ENCODE measurements around the gene NUDT16L1. TPM values are rescaled to one million over a fixed set of nuclear protein-coding genes. Genes with fewer than 3 reads are reported as not detected.
A peak's percentile ranks its signal among the peaks of the same experiment; 100 is the strongest.

NUDT16L1 gene
- total and polyA plus RNA-seq, 2 of the 13 experiments (the other 11 are each of a cell fraction or from before 2014, with no cell fraction given), result 28.0 to 40.5 TPM

DNA sequence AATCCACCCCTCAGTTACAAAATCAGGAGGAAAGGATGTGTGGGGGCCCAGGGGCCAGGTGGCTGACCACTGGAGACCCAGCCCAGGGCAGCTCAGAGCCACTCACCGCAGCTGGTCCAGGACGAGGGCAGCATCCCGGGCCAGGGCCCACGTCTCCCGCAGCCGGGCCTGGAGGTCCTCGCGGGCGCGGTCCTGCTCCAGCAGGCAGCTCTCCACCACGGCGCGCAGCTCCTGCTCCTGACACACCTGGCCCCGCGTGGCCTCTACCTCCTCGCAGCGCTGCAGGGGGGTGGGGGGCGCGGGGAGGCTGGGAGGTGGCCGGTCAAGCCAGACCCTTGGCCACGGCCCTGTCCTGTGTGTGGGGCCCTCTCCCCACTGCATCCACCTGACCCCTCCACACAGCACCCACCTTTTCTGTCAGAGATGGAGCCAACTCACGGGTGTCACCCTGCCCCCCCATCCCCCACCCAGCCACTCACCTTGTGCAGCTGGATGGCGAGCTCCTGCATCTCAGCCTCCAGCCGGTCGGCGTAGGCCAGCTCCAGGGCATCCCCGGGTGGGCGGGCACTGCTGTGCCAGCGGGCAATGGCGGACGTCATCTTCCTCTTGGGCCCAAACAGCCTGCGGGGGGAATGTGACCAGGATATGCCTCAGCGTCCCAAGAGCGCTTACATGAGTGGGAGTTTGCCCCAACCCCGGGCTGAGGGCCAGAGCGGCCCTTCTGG, 5.1 kb downstream of the NUDT16L1 start:
- Histone ChIP-seq H2AFZ (ENCODE audit: low read length) (no peak overlapping the region), H3K27ac (ENCODE audit: extremely low read length, insufficient read depth, low read length) (no peak overlapping the region), H3K4me2 (ENCODE audit: low read depth, low read length) (no peak overlapping the region), H3K36me3 (replicated peaks in 1 of 2; ENCODE audit: control insufficient read depth in 1 of 2, insufficient read depth in 2 of 2, low read length in 2 of 2) (peaks cover 29 to 55% of the 10 kb centered on the region in 2 experiments), H3K9me3 (ENCODE audit: low read length) (no peaks in the 10 kb centered on the region), H4K20me1 (ENCODE audit: insufficient read depth, low read length) (no peaks in the 10 kb centered on the region), H3K79me2 (ENCODE audit: insufficient read depth, low read length) (peaks cover 3% of the 10 kb centered on the region), H3K27me3 (ENCODE audit: control insufficient read depth in 1 of 2, insufficient read depth in 2 of 2, low read length in 2 of 2) (no peaks in the 10 kb centered on the region), H3K4me3 (replicated peaks in 1 of 3; ENCODE audit: insufficient read depth in 1 of 3, low read depth in 2 of 3, low read length in 3 of 3) (no peak overlapping the region), H3K4me1 (ENCODE audit: insufficient read depth, low read length) (peaks cover 42% of the 10 kb centered on the region), H3K9ac (ENCODE audit: insufficient read depth, low read depth, low read length) (no peak overlapping the region)
- POLR2A ChIA-PET, result interaction anchor here (1.4 kb wide), 1 partner anchor 70 kb away, joined by 3 read pairs; no protein-coding TSS in a partner anchor
- WGBS (ENCODE audit: low lambda C conversion rate), result 100% methylated on average over 2 of the region's 36 CpGs
- no TSS peak for BruUV-seq (replicated peaks)
- intact Hi-C loops (cut with micrococcal nuclease; ENCODE audit: unreplicated experiment) (no loop called here), in situ Hi-C loops (cut with HindIII; ENCODE audit: extremely low pct_ligation_motif_present, low pct_unique_long_range_greater_than_20kb) (no loop called here)
- DNase-seq (ENCODE audit: low spot score), result no peak
- ATAC-seq, result no peak
- TF ChIP-seq RBFOX2 (IDR thresholded peaks at IDR 0.05; ENCODE audit: low read depth, low read length), result peak; percentile 49; the same call in 1 of the 2 replicates
- TF ChIP-seq, protein P1, sequence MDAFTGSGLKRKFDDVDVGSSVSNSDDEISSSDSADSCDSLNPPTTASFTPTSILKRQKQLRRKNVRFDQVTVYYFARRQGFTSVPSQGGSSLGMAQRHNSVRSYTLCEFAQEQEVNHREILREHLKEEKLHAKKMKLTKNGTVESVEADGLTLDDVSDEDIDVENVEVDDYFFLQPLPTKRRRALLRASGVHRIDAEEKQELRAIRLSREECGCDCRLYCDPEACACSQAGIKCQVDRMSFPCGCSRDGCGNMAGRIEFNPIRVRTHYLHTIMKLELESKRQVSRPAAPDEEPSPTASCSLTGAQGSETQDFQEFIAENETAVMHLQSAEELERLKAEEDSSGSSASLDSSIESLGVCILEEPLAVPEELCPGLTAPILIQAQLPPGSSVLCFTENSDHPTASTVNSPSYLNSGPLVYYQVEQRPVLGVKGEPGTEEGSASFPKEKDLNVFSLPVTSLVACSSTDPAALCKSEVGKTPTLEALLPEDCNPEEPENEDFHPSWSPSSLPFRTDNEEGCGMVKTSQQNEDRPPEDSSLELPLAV (CRISPR knock-in tag; conservative IDR thresholded peaks at IDR 0.05; ENCODE audit: low read depth), result no peak
- peak; percentile 82 for TF ChIP-seq AGO2 (optimal IDR thresholded peaks at IDR 0.05; ENCODE audit: low read depth, low read length)
- no peak for FAIRE-seq
- CTCF ChIA-PET (ENCODE audit: low intra/inter-chr PET ratio, low total read pairs), result no interaction called here

DNA sequence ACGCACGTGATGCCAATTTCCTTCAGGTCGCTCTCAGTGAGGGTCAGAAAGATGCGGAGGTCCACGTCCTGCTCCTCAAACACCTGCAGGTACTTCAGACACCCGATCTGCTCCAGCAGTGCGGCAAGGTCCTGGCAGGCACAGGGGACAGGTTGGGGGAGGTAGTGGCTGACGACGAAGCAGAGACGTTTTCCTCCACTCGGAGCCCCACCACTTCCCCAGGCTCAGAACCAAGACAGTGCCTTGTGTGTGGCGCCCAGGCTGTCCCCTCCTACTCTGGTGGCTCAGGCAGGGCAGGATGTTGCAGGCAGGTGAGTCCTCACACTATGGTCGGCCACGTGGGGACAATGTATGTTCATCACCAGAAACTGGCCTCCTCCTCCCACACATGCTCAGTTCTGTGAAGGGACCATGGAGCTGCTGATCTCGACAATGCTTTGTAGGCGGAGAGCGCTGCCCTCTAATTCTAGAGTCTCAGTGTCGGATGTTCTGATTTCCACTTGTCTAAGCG, 5.7 kb downstream of the NUDT16L1 start:
- FAIRE-seq (no peak), DNase-seq (ENCODE audit: low spot score) (no peak), ATAC-seq (no peak)
- no peaks in the 10 kb centered on the region for H4K20me1 ChIP-seq (ENCODE audit: insufficient read depth, low read length)
- intact Hi-C loops (cut with micrococcal nuclease; ENCODE audit: unreplicated experiment) (no loop called here), in situ Hi-C loops (cut with HindIII; ENCODE audit: extremely low pct_ligation_motif_present, low pct_unique_long_range_greater_than_20kb) (no loop called here)
- H3K9me3 ChIP-seq (ENCODE audit: low read length), result no peaks in the 10 kb centered on the region
- TF ChIP-seq MAZ (IDR thresholded peaks at IDR 0.05; ENCODE audit: borderline replicate concordance, low read depth, low read length), result no peak
- no peak for TF ChIP-seq MAZ (CRISPR knock-in tag; IDR thresholded peaks at IDR 0.05; ENCODE audit: low read depth)
- no peak overlapping the region for H3K9ac ChIP-seq (ENCODE audit: insufficient read depth, low read depth, low read length)
- H3K79me2 ChIP-seq (ENCODE audit: insufficient read depth, low read length), result peaks cover 3% of the 10 kb centered on the region
- H3K4me3 ChIP-seq (replicated peaks in 1 of 3; ENCODE audit: insufficient read depth in 1 of 3, low read depth in 2 of 3, low read length in 3 of 3), result no peak overlapping the region
- no peak overlapping the region for H2AFZ ChIP-seq (ENCODE audit: low read length)
- ChIA-PET POLR2A (no interaction called here), CTCF (ENCODE audit: low intra/inter-chr PET ratio, low total read pairs) (no interaction called here)
- 97% methylated on average over 11 of the region's 19 CpGs for WGBS (ENCODE audit: low lambda C conversion rate)
- peaks cover 42% of the 10 kb centered on the region for H3K4me1 ChIP-seq (ENCODE audit: insufficient read depth, low read length)
- H3K36me3 ChIP-seq (replicated peaks in 1 of 2; ENCODE audit: control insufficient read depth in 1 of 2, insufficient read depth in 2 of 2, low read length in 2 of 2), result peaks cover 33 to 59% of the 10 kb centered on the region in 2 experiments
- no peak overlapping the region for H3K4me2 ChIP-seq (ENCODE audit: low read depth, low read length)
- no peaks in the 10 kb centered on the region for H3K27me3 ChIP-seq (ENCODE audit: control insufficient read depth in 1 of 2, insufficient read depth in 2 of 2, low read length in 2 of 2)
- no TSS peak for BruUV-seq (replicated peaks)
- H3K27ac ChIP-seq (ENCODE audit: extremely low read length, insufficient read depth, low read length), result no peak overlapping the region

Data from HepG2 (cell line).